ENCODE data around the gene DMPK.

DNA sequence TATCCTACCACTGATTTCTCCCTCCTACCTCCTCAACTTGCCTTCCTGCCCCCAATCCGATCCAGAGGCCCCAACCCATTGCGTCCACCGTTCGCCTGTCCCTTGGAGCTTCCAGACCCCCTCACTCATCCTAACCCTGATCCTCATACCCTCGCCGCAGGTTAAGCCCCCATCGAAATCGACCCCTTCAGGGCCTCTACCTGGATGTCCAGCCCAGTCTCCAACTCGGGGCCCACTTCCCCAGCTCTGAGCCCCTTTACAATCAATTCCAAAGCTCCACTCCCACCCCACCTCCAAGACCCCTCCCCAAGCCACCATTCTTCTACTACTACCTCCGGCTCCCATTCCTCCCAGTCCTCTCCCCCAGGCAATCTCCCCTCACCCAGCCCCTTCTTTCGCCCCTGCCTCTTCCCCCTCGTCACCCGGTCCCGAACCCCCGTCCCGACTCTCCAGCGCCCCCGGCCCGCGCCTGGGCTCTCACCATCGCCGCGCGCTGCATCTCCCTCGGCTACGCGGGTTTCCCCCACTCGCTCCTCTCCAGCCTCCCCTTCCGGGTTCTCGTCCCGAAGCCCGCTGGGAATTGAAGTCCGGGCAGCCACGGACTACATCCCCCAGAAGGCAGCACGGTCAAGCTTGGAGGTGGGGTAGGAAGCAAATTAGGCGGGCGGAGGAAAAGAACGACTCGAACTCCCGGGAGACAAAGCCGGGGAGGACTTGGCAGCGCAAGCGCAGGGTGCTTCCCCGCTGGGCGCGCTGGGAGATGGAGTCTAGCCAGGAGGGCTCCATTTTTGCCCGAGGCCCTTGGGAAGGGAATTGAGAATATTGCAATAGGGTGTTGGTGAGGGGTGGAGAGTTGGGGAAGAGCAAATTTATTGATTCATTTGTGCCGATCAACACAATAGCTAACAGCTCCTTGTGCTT, 51.7 kb downstream of the DMPK start, which contains the start of gene FBXO46:
- TF ChIP-seq, protein P1, sequence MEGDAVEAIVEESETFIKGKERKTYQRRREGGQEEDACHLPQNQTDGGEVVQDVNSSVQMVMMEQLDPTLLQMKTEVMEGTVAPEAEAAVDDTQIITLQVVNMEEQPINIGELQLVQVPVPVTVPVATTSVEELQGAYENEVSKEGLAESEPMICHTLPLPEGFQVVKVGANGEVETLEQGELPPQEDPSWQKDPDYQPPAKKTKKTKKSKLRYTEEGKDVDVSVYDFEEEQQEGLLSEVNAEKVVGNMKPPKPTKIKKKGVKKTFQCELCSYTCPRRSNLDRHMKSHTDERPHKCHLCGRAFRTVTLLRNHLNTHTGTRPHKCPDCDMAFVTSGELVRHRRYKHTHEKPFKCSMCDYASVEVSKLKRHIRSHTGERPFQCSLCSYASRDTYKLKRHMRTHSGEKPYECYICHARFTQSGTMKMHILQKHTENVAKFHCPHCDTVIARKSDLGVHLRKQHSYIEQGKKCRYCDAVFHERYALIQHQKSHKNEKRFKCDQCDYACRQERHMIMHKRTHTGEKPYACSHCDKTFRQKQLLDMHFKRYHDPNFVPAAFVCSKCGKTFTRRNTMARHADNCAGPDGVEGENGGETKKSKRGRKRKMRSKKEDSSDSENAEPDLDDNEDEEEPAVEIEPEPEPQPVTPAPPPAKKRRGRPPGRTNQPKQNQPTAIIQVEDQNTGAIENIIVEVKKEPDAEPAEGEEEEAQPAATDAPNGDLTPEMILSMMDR (IDR thresholded peaks at IDR 0.05; ENCODE audit: low read depth, low read length): peak; percentile 55
- TF ChIP-seq EZH2phosphoT487 (IDR thresholded peaks at IDR 0.05; ENCODE audit: low read depth): no peak
